Naive B cell (primary cell): ENCODE data around the gene CD163L1. TPM values are rescaled to one million over a fixed set of nuclear protein-coding genes. Genes with fewer than 3 reads are reported as not detected.
"Not testable (repeated sequence)": the region's sequence is repeated elsewhere in the genome, so short reads cannot be mapped to it uniquely, and the experiment has no call there.

Source experiments
- ATAC-seq, 2 donors: fragments of 150-1000 bp; cut with Tn5 transposase; 2 replicates each; pipeline ENCODE4 v1.10.0; 2021; ENCODE audit warnings: low read depth in 2 of 2, mild to moderate bottlenecking in 2 of 2, moderate library complexity in 2 of 2
- DNase-seq: peaks from one replicate; pipeline ENCODE4 v3.0.0; 2022
- H3K27ac Mint-ChIP-seq, 6 donors: one replicate each; pipeline ENCODE4 v1.8.0; 2020 to 2022; ENCODE audit warnings: mild to moderate bottlenecking in 6 of 6, mixed read lengths in 6 of 6, moderate library complexity in 5 of 6, inconsistent platforms in 2 of 6
- H3K27me3 Mint-ChIP-seq, 3 donors: one replicate each; pipeline ENCODE4 v1.8.0; 2021 to 2022; ENCODE audit warnings: mixed read lengths in 3 of 3, mild to moderate bottlenecking in 1 of 3
- H3K36me3 Mint-ChIP-seq, 2 donors: one replicate each; pipeline ENCODE4 v1.8.0; 2020 to 2022; ENCODE audit warnings: mixed read lengths in 2 of 2, inconsistent platforms in 1 of 2, mild to moderate bottlenecking in 1 of 2
- H3K4me1 Mint-ChIP-seq, 3 donors: one replicate each; pipeline ENCODE4 v1.8.0; 2020 to 2022; ENCODE audit warnings: mixed read lengths in 3 of 3, inconsistent platforms in 1 of 3, mild to moderate bottlenecking in 1 of 3, moderate library complexity in 1 of 3
- H3K4me3 Mint-ChIP-seq, 8 donors: one replicate each; pipeline ENCODE4 v1.8.0; 2020 to 2022; ENCODE audit warnings: mild to moderate bottlenecking in 8 of 8, mixed read lengths in 8 of 8, moderate library complexity in 8 of 8, inconsistent platforms in 2 of 8
- H3K9me3 Mint-ChIP-seq, 7 donors: one replicate each; pipeline ENCODE4 v1.8.0; 2020 to 2022; ENCODE audit warnings: mixed read lengths in 7 of 7, mild to moderate bottlenecking in 5 of 7, inconsistent platforms in 2 of 7, moderate library complexity in 1 of 7
- polyA plus RNA-seq, 6 donors: library from polyadenylated mRNA; unstranded; fragments of 300-500 nt; fragmentation: Illumina TruSeq; gene quantifications; one replicate each; pipeline ENCODE4 v1.2.3, GENCODE V29; 2021; ENCODE audit warnings: low read depth in 6 of 6

CD163L1 gene
- polyA plus RNA-seq, 6 donors from 2014 or later, result not detected

- H3K27me3 Mint-ChIP-seq, result peaks cover under 1 to 9% (median 4%) of the 10 kb centered on the region in 3 donors
- no peak overlapping the region for H3K27ac Mint-ChIP-seq
- H3K4me1 Mint-ChIP-seq, result no peaks in the 10 kb centered on the region
- H3K9me3 Mint-ChIP-seq, result peaks cover 1 to 29% (median 11%) of the 10 kb centered on the region in 7 donors
- peaks cover 5 to 8% of the 10 kb centered on the region in 2 donors for H3K36me3 Mint-ChIP-seq
- ATAC-seq (no peak), DNase-seq (no peak)
- no peak overlapping the region for H3K4me3 Mint-ChIP-seq
Measured at GRCh38 chr12:7344833-7345606, 98.9 kb downstream of the CD163L1 start.

DNA sequence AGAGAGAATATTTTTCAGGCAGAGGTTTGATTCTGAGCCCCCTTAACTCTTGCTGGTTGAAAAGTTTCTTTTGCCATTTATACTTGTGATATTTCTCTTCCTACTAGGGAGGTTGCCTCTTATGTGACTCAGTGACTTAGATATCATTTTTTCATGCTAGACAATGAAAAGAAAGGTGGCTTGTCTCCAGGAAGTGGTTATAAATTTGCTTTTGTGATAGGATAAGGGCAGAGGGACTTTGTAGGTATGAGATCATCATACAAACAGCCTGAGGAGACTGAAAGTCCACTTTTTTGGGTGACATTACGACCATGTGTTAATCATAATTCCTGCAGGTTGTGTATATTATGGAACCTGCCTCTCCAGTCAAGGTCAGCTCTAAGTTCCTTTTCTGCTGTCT is 104.3 kb downstream of the CD163L1 start:
- H3K9me3 Mint-ChIP-seq, result peaks cover 6 to 21% (median 10%) of the 10 kb centered on the region in 7 donors
- H3K36me3 Mint-ChIP-seq, result peaks cover 0 to 1% of the 10 kb centered on the region in 2 donors
- peaks cover 0 to 6% (median 4%) of the 10 kb centered on the region in 3 donors for H3K27me3 Mint-ChIP-seq
- DNase-seq (no peak), ATAC-seq (no peak)
- no peak overlapping the region for H3K27ac Mint-ChIP-seq
- no peaks in the 10 kb centered on the region for H3K4me1 Mint-ChIP-seq
- no peak overlapping the region for H3K4me3 Mint-ChIP-seq

DNA sequence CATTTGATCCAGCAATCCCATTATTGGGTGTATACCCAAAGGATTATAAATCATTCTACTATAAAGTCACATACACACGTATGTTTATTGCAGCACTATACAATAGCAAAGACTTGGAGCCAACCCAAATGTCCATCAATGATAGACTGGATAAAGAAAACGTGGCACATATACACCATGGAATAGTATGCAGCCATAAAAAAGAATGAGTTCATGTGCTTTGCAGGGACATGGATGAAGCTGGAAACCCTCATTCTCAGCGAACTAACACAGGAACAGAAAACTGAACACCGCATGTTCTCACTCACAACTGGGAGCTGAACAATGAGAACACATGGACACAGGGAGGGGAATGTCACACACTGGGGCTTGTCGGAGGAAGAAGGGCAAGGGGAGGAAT is 106.2 kb downstream of the CD163L1 start:
- peaks cover 0 to 16% (median 4%) of the 10 kb centered on the region in 7 donors for H3K9me3 Mint-ChIP-seq
- not testable (repeated sequence) for H3K4me3 Mint-ChIP-seq, H3K36me3 Mint-ChIP-seq, H3K27me3 Mint-ChIP-seq, H3K4me1 Mint-ChIP-seq, ATAC-seq, H3K27ac Mint-ChIP-seq, DNase-seq

GRCh38 chr12:7327918-7328317 is 116.0 kb downstream of the CD163L1 start:
- peaks cover 13 to 41% (median 31%) of the 10 kb centered on the region in 3 donors for H3K27me3 Mint-ChIP-seq
- ATAC-seq (no peak), DNase-seq (no peak)
- H3K4me1 Mint-ChIP-seq, result no peaks in the 10 kb centered on the region
- no peak overlapping the region for H3K27ac Mint-ChIP-seq
- H3K36me3 Mint-ChIP-seq, result no peaks in the 10 kb centered on the region
- no peak overlapping the region for H3K4me3 Mint-ChIP-seq
- peaks cover 0 to 8% (median 4%) of the 10 kb centered on the region in 7 donors for H3K9me3 Mint-ChIP-seq

- Mint-ChIP-seq H3K9me3 (no peaks in the 10 kb centered on the region), H3K27me3 (peaks cover 8 to 18% (median 16%) of the 10 kb centered on the region in 3 donors), H3K4me3 (no peak overlapping the region), H3K27ac (no peak overlapping the region), H3K4me1 (no peaks in the 10 kb centered on the region), H3K36me3 (no peaks in the 10 kb centered on the region)
- DNase-seq (no peak), ATAC-seq (no peak)
Measured at GRCh38 chr12:7324176-7324575, 119.8 kb downstream of the CD163L1 start.

DNA sequence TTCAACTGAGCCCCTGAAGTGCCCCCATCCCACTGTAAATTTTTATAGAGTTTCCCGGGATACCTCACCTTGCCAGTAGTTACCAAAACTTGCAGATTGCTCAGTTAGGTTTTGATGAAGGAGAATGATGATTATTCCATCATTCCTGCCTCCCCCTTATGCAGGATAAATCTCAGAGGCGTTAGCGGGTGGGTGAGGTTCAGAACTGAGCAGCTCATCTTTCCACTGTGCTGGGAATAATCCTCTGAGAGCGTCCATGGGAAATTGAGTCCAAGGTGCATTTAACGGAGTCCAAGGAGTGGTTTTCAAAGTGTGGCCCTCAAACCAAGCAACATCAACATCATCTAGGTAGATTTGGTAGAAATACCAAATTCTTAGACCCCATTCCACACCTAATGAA is 121.4 kb downstream of the CD163L1 start:
- H3K27ac Mint-ChIP-seq, result no peak overlapping the region
- no peak overlapping the region for H3K4me3 Mint-ChIP-seq
- H3K27me3 Mint-ChIP-seq, result peaks cover 7 to 10% (median 9%) of the 10 kb centered on the region in 3 donors
- no peaks in the 10 kb centered on the region for H3K4me1 Mint-ChIP-seq
- no peak for ATAC-seq
- peaks cover 0 to 2% (median 0%) of the 10 kb centered on the region in 7 donors for H3K9me3 Mint-ChIP-seq
- no peak for DNase-seq
- H3K36me3 Mint-ChIP-seq, result no peaks in the 10 kb centered on the region

- Mint-ChIP-seq H3K9me3 (peaks cover 0 to 2% (median 0%) of the 10 kb centered on the region in 7 donors), H3K4me3 (no peak overlapping the region), H3K27me3 (peaks cover 3 to 6% (median 5%) of the 10 kb centered on the region in 3 donors), H3K36me3 (no peaks in the 10 kb centered on the region), H3K27ac (no peak overlapping the region), H3K4me1 (no peaks in the 10 kb centered on the region)
- no peak for ATAC-seq
- no peak for DNase-seq
Measured at GRCh38 chr12:7321624-7322023, 122.3 kb downstream of the CD163L1 start.

- no peak for DNase-seq
- ATAC-seq, result no peak
Measured at GRCh38 chr12:7319930-7320329, 124.0 kb downstream of the CD163L1 start.

DNA sequence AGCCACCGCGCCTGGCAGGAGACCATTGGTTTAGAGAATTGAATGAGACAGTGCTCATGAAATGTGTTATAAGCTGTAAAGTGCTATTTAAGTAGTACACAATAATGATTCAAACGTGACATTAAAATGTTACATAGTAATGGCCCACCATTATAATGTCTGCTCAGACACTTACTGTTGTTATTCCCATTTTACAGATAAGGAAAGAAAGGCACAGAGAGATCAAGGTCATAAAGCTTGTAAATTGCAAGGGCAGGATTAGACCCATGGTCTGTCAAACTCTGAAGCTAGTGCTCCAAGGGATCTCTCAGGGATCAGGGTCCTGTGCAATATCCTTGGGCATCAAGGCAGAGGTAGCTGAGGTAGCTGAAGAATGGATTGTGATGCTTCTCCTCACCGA is 133.9 kb downstream of the CD163L1 start:
- peaks cover 8 to 18% (median 8%) of the 10 kb centered on the region in 3 donors for H3K27me3 Mint-ChIP-seq
- H3K4me1 Mint-ChIP-seq, result no peaks in the 10 kb centered on the region
- H3K36me3 Mint-ChIP-seq, result no peaks in the 10 kb centered on the region
- H3K4me3 Mint-ChIP-seq, result no peak overlapping the region
- no peak overlapping the region for H3K27ac Mint-ChIP-seq
- no peak for ATAC-seq
- no peak for DNase-seq
- H3K9me3 Mint-ChIP-seq, result no peaks in the 10 kb centered on the region

More at GRCh38 chr12:7319930-7320329, 124.0 kb downstream of the CD163L1 start:
- Mint-ChIP-seq H3K9me3 (peaks cover 0 to 2% (median 0%) of the 10 kb centered on the region in 7 donors), H3K27me3 (peaks cover 3 to 5% (median 5%) of the 10 kb centered on the region in 3 donors), H3K4me3 (no peak overlapping the region), H3K27ac (no peak overlapping the region), H3K36me3 (no peaks in the 10 kb centered on the region), H3K4me1 (no peaks in the 10 kb centered on the region)

Other genes with a start within 250 kb of the CD163L1 start
- gene ACSM4, start 140.1 kb downstream of the CD163L1 start, polyA plus RNA-seq, result not detected
- gene CD163, start 59.6 kb upstream of the CD163L1 start, polyA plus RNA-seq, result under 1 TPM in 3 of 6 donors, not detected in 3; 0.19 to 0.35 (median 0.32) TPM
- under 1 TPM in 1 of 6 donors, not detected in 5; 0.45 TPM for gene APOBEC1, start 221.8 kb upstream of the CD163L1 start, polyA plus RNA-seq